ENCODE data around the gene CLTCL1.
A peak's percentile ranks its signal among the peaks of the same experiment; 100 is the strongest.

CLTCL1 gene

GRCh38 chr22:19295733-19296132 lies 4.2 kb upstream of the CLTCL1 start:
- H3K27me3 ChIP-seq (replicated peaks), result no peaks in the 10 kb centered on the region
- in situ Hi-C loops (cut with HindIII; ENCODE audit: low pct_ligation_motif_present, low sequenced_read_pairs), result no loop called here
- H3K36me3 ChIP-seq (replicated peaks), result no peaks in the 10 kb centered on the region
- TF ChIP-seq CTCF (IDR thresholded peaks at IDR 0.05; ENCODE audit: low read depth, low read length, missing control alignments), result no peak
- no peak overlapping the region for H3K4me3 ChIP-seq (ENCODE audit: low read depth, low read length)
- DNase-seq, result no peak
- H3K27ac ChIP-seq, result no peak overlapping the region

GRCh38 chr22:19292458-19293230 lies 1.1 kb upstream of the CLTCL1 start:
- Histone ChIP-seq H3K36me3 (replicated peaks) (no peaks in the 10 kb centered on the region), H3K4me3 (ENCODE audit: low read depth, low read length) (no peak overlapping the region), H3K27ac (no peak overlapping the region), H3K27me3 (replicated peaks) (no peaks in the 10 kb centered on the region)
- in situ Hi-C loops (cut with HindIII; ENCODE audit: low pct_ligation_motif_present, low sequenced_read_pairs), result no loop called here
- DNase-seq, result no peak
- TF ChIP-seq CTCF (IDR thresholded peaks at IDR 0.05; ENCODE audit: low read depth, low read length, missing control alignments), result no peak

GRCh38 chr22:19291218-19291579 lies 320 bp downstream of the CLTCL1 start:
- DNase-seq, result no peak
- Histone ChIP-seq H3K27me3 (replicated peaks) (no peaks in the 10 kb centered on the region), H3K36me3 (replicated peaks) (no peaks in the 10 kb centered on the region), H3K4me3 (ENCODE audit: low read depth, low read length) (peak overlapping the region; percentile 67), H3K27ac (peak overlapping the region; percentile 34)
- TF ChIP-seq CTCF (IDR thresholded peaks at IDR 0.05; ENCODE audit: low read depth, low read length, missing control alignments), result no peak
- in situ Hi-C loops (cut with HindIII; ENCODE audit: low pct_ligation_motif_present, low sequenced_read_pairs), result no loop called here

- Histone ChIP-seq H3K36me3 (replicated peaks) (no peaks in the 10 kb centered on the region), H3K27me3 (replicated peaks) (no peaks in the 10 kb centered on the region), H3K4me3 (ENCODE audit: low read depth, low read length) (peak overlapping the region; percentile 67), H3K27ac (peak overlapping the region; percentile 24)
- in situ Hi-C loops (cut with HindIII; ENCODE audit: low pct_ligation_motif_present, low sequenced_read_pairs), result no loop called here
- TF ChIP-seq CTCF (IDR thresholded peaks at IDR 0.05; ENCODE audit: low read depth, low read length, missing control alignments), result no peak
- no peak for DNase-seq
Observed at GRCh38 chr22:19290400-19291217, 910 bp downstream of the CLTCL1 start.

GRCh38 chr22:19289475-19290161 lies 1.9 kb downstream of the CLTCL1 start:
- Histone ChIP-seq H3K27ac (peak overlapping the region; percentile 24), H3K4me3 (ENCODE audit: low read depth, low read length) (no peak overlapping the region), H3K27me3 (replicated peaks) (no peaks in the 10 kb centered on the region), H3K36me3 (replicated peaks) (no peaks in the 10 kb centered on the region)
- DNase-seq, result peak; percentile 94
- no peak for TF ChIP-seq CTCF (IDR thresholded peaks at IDR 0.05; ENCODE audit: low read depth, low read length, missing control alignments)
- in situ Hi-C loops (cut with HindIII; ENCODE audit: low pct_ligation_motif_present, low sequenced_read_pairs), result no loop called here
